Jurkat, Clone E6-1 (cell line): ENCODE measurements around the gene GPR142.

Experiments used
- DNase-seq: peaks from one replicate; pipeline ENCODE4 v3.0.0-alpha.2; 2011; ENCODE audit warnings: low read depth, low spot score
- H3K4me3 ChIP-seq: 2 replicates; pipeline ENCODE4 v1.5.1; 2011; ENCODE audit warnings: mild to moderate bottlenecking, low read length, control low read depth, moderate library complexity

Gene GPR142

DNA sequence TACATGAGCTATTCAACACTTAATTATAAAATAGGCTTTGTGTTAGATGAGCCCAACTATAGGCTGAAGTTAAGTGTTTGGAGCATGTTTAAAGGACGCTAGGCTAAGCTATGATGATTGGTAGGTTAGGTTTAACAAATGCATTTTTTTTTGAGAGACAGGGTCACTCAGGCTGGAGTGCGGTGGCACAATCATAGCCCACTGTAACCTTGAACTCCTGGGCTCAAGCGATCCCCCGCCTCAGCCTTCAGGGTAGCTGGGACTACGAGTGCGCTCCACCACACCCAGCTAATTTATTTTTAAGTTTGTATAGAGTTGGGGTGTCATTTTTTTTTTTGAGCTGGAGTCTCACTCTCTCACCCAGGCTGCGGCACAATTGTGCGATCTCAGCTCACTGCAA, 45.3 kb downstream of the GPR142 start:
- no peak for DNase-seq
- H3K4me3 ChIP-seq: no peak overlapping the region

DNA sequence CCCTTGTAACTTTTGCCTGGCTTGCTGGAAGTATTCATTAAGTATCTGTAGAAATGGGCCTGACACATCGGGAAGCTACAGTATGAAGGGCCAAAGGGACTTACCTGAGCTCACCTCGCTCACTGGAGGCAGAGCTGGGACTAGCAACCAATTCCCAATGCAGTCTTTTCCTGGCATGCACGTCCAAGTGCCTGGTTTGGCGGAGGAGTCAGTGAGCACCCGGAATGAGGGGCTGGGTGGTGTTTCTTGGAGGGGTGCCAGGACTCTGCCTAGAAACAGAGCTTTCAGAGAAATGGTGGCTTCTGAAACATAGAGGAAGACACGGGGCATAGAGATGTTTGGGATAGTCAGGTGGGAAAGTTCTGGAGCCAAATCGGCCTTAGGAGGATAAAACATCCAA, 46.2 kb downstream of the GPR142 start:
- DNase-seq: no peak
- no peak overlapping the region for H3K4me3 ChIP-seq

DNA sequence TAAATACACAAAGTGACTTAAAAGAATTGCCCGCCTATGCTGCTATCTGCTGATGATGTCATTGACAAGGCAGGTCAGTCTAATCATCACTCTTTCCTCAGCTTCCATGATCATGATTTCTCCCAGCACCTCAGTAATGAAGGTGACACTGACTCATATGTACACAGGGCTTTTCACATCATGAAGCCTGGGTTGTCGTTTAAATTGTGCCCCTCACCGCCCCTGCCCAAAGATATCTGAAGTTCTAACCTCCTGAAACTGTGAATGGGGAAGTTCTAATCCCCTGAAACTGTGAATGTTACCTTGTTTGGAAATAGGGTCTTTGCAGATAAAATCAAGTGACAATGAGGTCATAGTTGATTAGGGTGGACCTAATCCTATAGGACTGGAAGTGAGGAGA, 47.2 kb downstream of the GPR142 start:
- DNase-seq: no peak
- no peak overlapping the region for H3K4me3 ChIP-seq

DNA sequence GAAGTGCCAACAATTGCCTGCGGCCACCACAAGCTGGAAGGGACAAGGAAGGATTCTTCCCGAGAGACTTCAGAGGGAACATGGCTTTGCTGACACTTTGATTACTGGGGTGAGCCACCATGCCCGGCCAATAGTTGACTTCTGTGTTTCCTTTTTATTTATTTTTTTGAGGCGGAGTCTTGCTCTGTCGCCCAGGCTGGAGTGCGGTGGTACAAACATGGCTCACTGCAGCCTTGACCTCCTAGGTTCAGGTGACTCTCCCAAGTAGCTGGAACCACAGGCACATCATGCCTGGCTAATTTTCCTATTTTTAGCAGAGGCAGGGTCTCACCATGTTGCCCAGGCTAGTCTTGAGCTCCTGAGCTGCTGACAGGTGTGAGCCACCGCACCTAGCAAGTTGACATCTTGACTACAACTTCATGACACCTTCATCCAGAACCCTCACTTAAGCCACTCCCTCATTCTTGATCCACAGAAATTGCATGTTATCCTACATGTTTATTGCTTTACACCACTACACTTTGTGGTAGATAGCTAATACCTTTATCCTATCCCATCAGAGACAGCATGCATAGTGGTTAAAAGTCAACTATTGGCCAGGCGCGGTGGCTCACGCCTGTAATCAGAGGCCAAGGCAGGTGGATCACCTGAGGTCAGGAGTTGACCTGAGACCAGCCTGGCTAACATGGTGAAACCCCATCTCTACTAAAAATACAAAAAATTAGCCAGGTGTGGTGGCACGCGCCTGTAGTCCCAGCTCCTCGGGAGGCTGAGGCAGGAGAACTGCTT, 48.5 kb downstream of the GPR142 start:
- H3K4me3 ChIP-seq: no peak overlapping the region
- DNase-seq: no peak

DNA sequence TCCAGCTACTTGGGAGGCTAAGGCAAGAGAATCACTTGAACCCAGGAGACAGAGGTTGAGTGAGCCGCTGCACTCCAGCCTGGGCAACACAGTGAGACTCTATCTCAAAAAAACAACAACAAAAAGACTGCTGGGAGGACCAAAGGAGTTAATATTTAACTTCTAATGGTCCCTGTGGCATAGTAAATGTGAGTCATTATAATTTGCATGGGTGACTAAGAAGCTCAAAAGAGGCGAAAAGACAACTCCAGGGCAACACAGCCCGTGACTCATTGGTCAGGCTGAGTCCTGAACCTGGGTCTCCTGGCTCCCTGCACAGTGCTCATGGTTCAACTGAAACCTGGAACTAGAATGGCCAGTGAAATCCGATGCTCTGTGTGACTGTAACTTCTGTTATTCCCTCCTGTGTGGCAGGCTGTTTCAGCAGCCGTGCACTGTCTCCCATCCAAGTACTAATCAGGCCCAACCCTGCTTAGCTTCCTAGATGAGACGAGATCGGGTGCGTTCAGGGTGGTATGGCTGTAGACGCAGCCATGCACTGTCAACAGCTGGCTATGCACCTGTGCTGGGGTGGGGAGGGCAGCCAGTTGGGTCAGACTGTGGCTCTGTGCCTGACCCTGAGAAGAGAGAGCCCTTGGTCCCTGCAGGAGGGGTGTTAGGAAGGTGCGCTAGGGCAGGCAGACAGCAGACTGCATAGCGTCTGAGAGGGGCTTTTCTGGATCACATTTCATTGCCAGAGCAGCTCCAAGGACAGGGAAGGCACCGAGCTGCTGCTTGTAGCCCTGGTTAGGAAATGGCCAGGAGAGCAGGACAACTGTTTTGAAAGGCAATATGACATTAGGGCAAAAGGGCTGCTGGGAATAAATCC, 50.1 kb downstream of the GPR142 start:
- no peak for DNase-seq
- H3K4me3 ChIP-seq: no peak overlapping the region

DNA sequence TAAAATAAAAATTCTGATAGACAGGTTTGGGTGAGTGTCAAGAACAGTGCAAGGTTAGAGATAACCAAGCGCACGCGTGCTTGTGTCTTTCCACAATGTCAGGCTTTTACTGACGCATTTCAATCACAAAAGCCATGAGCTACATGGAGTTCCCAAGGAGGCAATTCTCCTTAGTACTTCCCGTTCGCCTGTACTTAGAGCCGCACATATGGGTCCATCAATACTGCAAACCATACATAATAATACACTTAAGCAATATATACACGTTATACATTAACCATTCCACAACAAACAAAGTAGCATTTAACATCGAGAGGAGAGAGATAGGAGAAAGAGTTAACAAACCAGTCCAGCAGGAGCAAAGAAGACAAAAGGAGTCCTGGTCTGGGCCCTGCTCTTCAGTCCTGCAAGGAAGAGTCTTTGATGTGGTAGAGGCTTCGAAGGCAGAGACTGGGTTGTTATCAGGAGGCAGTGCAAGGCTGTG, 52.7 kb downstream of the GPR142 start:
- no peak overlapping the region for H3K4me3 ChIP-seq
- no peak for DNase-seq
